IPS DF 19.7 (cell line): ENCODE data around the gene SSX2IP.
"Not testable (repeated sequence)": the region's sequence is repeated elsewhere in the genome, so short reads cannot be mapped to it uniquely, and the experiment has no call there.

Experiments used
- DNase-seq: peaks from one replicate; pipeline ENCODE4 v3.0.0-alpha.2; 2013; ENCODE audit warnings: low read depth, low spot score

SSX2IP gene

GRCh38 chr1:84619383-84620102 is 70.7 kb downstream of the SSX2IP start:
- no peak for DNase-seq

GRCh38 chr1:84617349-84617748 is 72.9 kb downstream of the SSX2IP start:
- no peak for DNase-seq

GRCh38 chr1:84615790-84616189 is 74.5 kb downstream of the SSX2IP start:
- DNase-seq, result no peak

- no peak for DNase-seq
Measured at GRCh38 chr1:84613887-84614286, 76.4 kb downstream of the SSX2IP start.

GRCh38 chr1:84613026-84613425 is 77.2 kb downstream of the SSX2IP start:
- DNase-seq, result no peak

- no peak for DNase-seq
Measured at GRCh38 chr1:84611796-84612195, 78.5 kb downstream of the SSX2IP start.

GRCh38 chr1:84611091-84611490 is 79.2 kb downstream of the SSX2IP start:
- DNase-seq, result no peak

- no peak for DNase-seq
Measured at GRCh38 chr1:84606977-84607376, 83.3 kb downstream of the SSX2IP start.

GRCh38 chr1:84605157-84605556 is 85.1 kb downstream of the SSX2IP start:
- DNase-seq, result no peak

- peak; percentile 28 for DNase-seq
Measured at GRCh38 chr1:84603941-84604830, 86.1 kb downstream of the SSX2IP start.

- DNase-seq, result no peak
Measured at GRCh38 chr1:84603223-84603622, 87.0 kb downstream of the SSX2IP start.

GRCh38 chr1:84600796-84601195 is 89.5 kb downstream of the SSX2IP start:
- no peak for DNase-seq

GRCh38 chr1:84598846-84599741 is 91.2 kb downstream of the SSX2IP start:
- DNase-seq, result no peak

- DNase-seq, result no peak
Measured at GRCh38 chr1:84598418-84598817, 91.8 kb downstream of the SSX2IP start.

- DNase-seq, result no peak
Measured at GRCh38 chr1:84597011-84597410, 93.2 kb downstream of the SSX2IP start.

- DNase-seq, result not testable (repeated sequence)
Measured at GRCh38 chr1:84594959-84595358, 95.3 kb downstream of the SSX2IP start.
